OCI-LY1 (cell line): Measurements from ENCODE around the gene CDH9.

Source experiments
- H2AFZ ChIP-seq: fragments of 200-600 bp; sonication (generic), shearing (Covaris generic); 2 replicates; pipeline ENCODE4 v1.6.0; 2014; ENCODE audit warnings: antibody characterized with exemption, mild to moderate bottlenecking, low read length
- H3F3A ChIP-seq: fragments of 200-600 bp; sonication (generic), shearing (Covaris generic); 2 replicates; pipeline ENCODE4 v1.6.0; 2014; ENCODE audit warnings: mild to moderate bottlenecking, antibody characterized with exemption, low read length, moderate library complexity; ENCODE audit not compliant: insufficient read depth
- H3K27ac ChIP-seq: fragments of 200-600 bp; sonication (generic); 2 replicates; pipeline ENCODE4 v1.5.1; 2014; ENCODE audit warnings: low read length, mixed run types, mild to moderate bottlenecking, low read depth; ENCODE audit not compliant: poor library complexity, severe bottlenecking
- H3K27me3 ChIP-seq: fragments of 200-600 bp; sonication (generic); 2 replicates; pipeline ENCODE4 v1.6.0; 2014; ENCODE audit warnings: antibody characterized with exemption, mild to moderate bottlenecking, low read length, moderate library complexity; ENCODE audit not compliant: insufficient read depth
- H3K36me3 ChIP-seq: fragments of 200-600 bp; sonication (generic); 2 replicates; pipeline ENCODE4 v1.6.1; 2014; ENCODE audit warnings: mild to moderate bottlenecking, antibody characterized with exemption, low read length, moderate library complexity, mixed read lengths; ENCODE audit not compliant: insufficient read depth
- H3K4me1 ChIP-seq: fragments of 200-600 bp; sonication (generic); 2 replicates; pipeline ENCODE4 v1.5.1; 2014; ENCODE audit warnings: mild to moderate bottlenecking, low read length, moderate library complexity; ENCODE audit not compliant: insufficient read depth, severe bottlenecking
- H3K4me2 ChIP-seq: fragments of 200-600 bp; sonication (generic), shearing (Covaris generic); 2 replicates; pipeline ENCODE4 v1.6.1; 2014; ENCODE audit warnings: low read length
- H3K4me3 ChIP-seq: fragments of 200-600 bp; sonication (generic); 2 replicates; pipeline ENCODE4 v1.5.1; 2014; ENCODE audit warnings: low read length, low read depth, mild to moderate bottlenecking, mixed read lengths; ENCODE audit not compliant: poor library complexity, severe bottlenecking
- H3K79me2 ChIP-seq: fragments of 200-600 bp; shearing (Covaris generic); 2 replicates; pipeline ENCODE4 v1.6.1; 2016; ENCODE audit warnings: mixed run types, low read length, mixed read lengths; ENCODE audit not compliant: insufficient read depth
- H3K9ac ChIP-seq: fragments of 200-600 bp; sonication (generic), shearing (Covaris generic); 2 replicates; pipeline ENCODE4 v1.6.1; 2014; ENCODE audit warnings: mild to moderate bottlenecking, low read length, mixed read lengths
- H3K9me2 ChIP-seq: fragments of 200-600 bp; sonication (generic), shearing (Covaris generic); 2 replicates; pipeline ENCODE4 v1.6.1; 2014; ENCODE audit warnings: low read depth, mild to moderate bottlenecking, low read length, mixed read lengths
- H3K9me3 ChIP-seq: fragments of 200-600 bp; shearing (Covaris generic); 2 replicates; pipeline ENCODE4 v1.6.1; 2014; ENCODE audit warnings: low read length, mixed read lengths
- H4K20me1 ChIP-seq: fragments of 200-600 bp; sonication (generic), shearing (Covaris generic); 2 replicates; pipeline ENCODE4 v1.6.0; 2016; ENCODE audit warnings: mild to moderate bottlenecking, low read length; ENCODE audit not compliant: insufficient read depth
- CTCF ChIP-seq: fragments of 200-600 bp; sonication (generic), shearing (Covaris generic); IDR thresholded peaks from 2 replicates; pipeline ENCODE4 v1.5.1; 2017; ENCODE audit warnings: mild to moderate bottlenecking, antibody characterized with exemption, low read length, moderate library complexity, mixed read lengths
- EZH2 ChIP-seq: fragments of 200-600 bp; sonication (generic), shearing (Covaris generic); IDR thresholded peaks from 2 replicates; pipeline ENCODE4 v1.8.0; 2017; ENCODE audit warnings: borderline replicate concordance, mixed run types, mild to moderate bottlenecking, antibody characterized with exemption, low read length, moderate library complexity, mixed read lengths

CDH9 gene

GRCh38 chr5:26955161-26955560, 83.2 kb downstream of the CDH9 start:
- H3K4me1 ChIP-seq, result no peaks in the 10 kb centered on the region
- H3K27me3 ChIP-seq, result no peaks in the 10 kb centered on the region
- no peak overlapping the region for H3K27ac ChIP-seq
- no peak overlapping the region for H2AFZ ChIP-seq
- H3K36me3 ChIP-seq, result no peaks in the 10 kb centered on the region
- no peaks in the 10 kb centered on the region for H4K20me1 ChIP-seq
- no peak overlapping the region for H3K4me2 ChIP-seq
- no peak overlapping the region for H3K9ac ChIP-seq
- H3K9me3 ChIP-seq, result no peaks in the 10 kb centered on the region
- H3K9me2 ChIP-seq, result no peaks in the 10 kb centered on the region
- no peak overlapping the region for H3K4me3 ChIP-seq
- H3K79me2 ChIP-seq, result no peaks in the 10 kb centered on the region
- H3F3A ChIP-seq, result no peaks in the 10 kb centered on the region
- TF ChIP-seq EZH2 (no peak), CTCF (no peak)

- Histone ChIP-seq H3K9me3 (no peaks in the 10 kb centered on the region), H3F3A (no peaks in the 10 kb centered on the region), H3K4me1 (no peaks in the 10 kb centered on the region), H3K27ac (no peak overlapping the region), H3K9me2 (no peaks in the 10 kb centered on the region), H3K79me2 (no peaks in the 10 kb centered on the region), H3K4me3 (no peak overlapping the region), H3K27me3 (no peaks in the 10 kb centered on the region), H3K9ac (no peak overlapping the region), H3K36me3 (no peaks in the 10 kb centered on the region), H2AFZ (no peak overlapping the region), H4K20me1 (no peaks in the 10 kb centered on the region), H3K4me2 (no peak overlapping the region)
- TF ChIP-seq CTCF (no peak), EZH2 (no peak)
Observed at GRCh38 chr5:26948921-26949320, 89.5 kb downstream of the CDH9 start.

GRCh38 chr5:26945901-26946300, 92.5 kb downstream of the CDH9 start:
- Histone ChIP-seq H3K27ac (no peak overlapping the region), H3K9ac (no peak overlapping the region), H3K4me1 (no peaks in the 10 kb centered on the region), H3K9me2 (no peaks in the 10 kb centered on the region), H3K4me2 (no peak overlapping the region), H2AFZ (no peak overlapping the region), H3K27me3 (no peaks in the 10 kb centered on the region), H3K79me2 (no peaks in the 10 kb centered on the region), H4K20me1 (no peaks in the 10 kb centered on the region), H3F3A (no peaks in the 10 kb centered on the region), H3K36me3 (no peaks in the 10 kb centered on the region), H3K9me3 (no peaks in the 10 kb centered on the region), H3K4me3 (no peak overlapping the region)
- TF ChIP-seq EZH2 (no peak), CTCF (no peak)
